OCI-LY7 (cell line): Measurements from ENCODE around the gene KIAA1328.

Experiments
- CTCF ChIP-seq: fragments of 200-600 bp; sonication (generic); conservative IDR thresholded peaks from 2 replicates; pipeline ENCODE4 v1.5.1; 2014; ENCODE audit warnings: mild to moderate bottlenecking, antibody characterized with exemption, low read length, moderate library complexity, mixed read lengths
- EZH2phosphoT487 ChIP-seq: fragments of 200-600 bp; sonication (generic); IDR thresholded peaks from 2 replicates; pipeline ENCODE4 v1.6.1; 2018; ENCODE audit warnings: low read depth, borderline replicate concordance, mild to moderate bottlenecking, mixed run types, antibody characterized with exemption, low read length, moderate library complexity, mixed read lengths

GRCh38 chr18:37222354-37222998 is 393.5 kb downstream of the KIAA1328 start:
- TF ChIP-seq EZH2phosphoT487 (no peak), CTCF (no peak)
